BE2C (cell line): ENCODE measurements around the gene SKIC3.

Experiments
- DNase-seq: peaks from one replicate; pipeline ENCODE4 v3.0.0-alpha.2; 2020
- H3K27me3 ChIP-seq: fragments of 250-450 bp; sonication (Bioruptor Pico); 2 replicates; pipeline ENCODE4 v1.5.1; 2020; ENCODE audit warnings: mild to moderate bottlenecking
- H3K36me3 ChIP-seq: fragments of 250-450 bp; sonication (Bioruptor Pico); 2 replicates; pipeline ENCODE4 v1.5.1; 2020; ENCODE audit warnings: mild to moderate bottlenecking
- H3K4me1 ChIP-seq: fragments of 250-450 bp; sonication (Bioruptor Pico); 2 replicates; pipeline ENCODE4 v1.5.1; 2020
- H3K4me3 ChIP-seq: 2 replicates; pipeline ENCODE4 v1.5.1; 2011; ENCODE audit warnings: low read depth, low read length
- H3K9me3 ChIP-seq: fragments of 250-450 bp; sonication (Bioruptor Pico); 2 replicates; pipeline ENCODE4 v1.5.1; 2020
- CTCF ChIP-seq: IDR thresholded peaks from 2 replicates; pipeline ENCODE4 v1.5.1; 2012; ENCODE audit warnings: mild to moderate bottlenecking, low read depth, low read length

The SKIC3 gene

GRCh38 chr5:95590880-95591279, 36.1 kb upstream of the SKIC3 start:
- Histone ChIP-seq H3K9me3 (no peaks in the 10 kb centered on the region), H3K27me3 (no peaks in the 10 kb centered on the region), H3K4me3 (no peak overlapping the region)

GRCh38 chr5:95583992-95584391, 29.2 kb upstream of the SKIC3 start:
- no peaks in the 10 kb centered on the region for H3K27me3 ChIP-seq
- no peaks in the 10 kb centered on the region for H3K36me3 ChIP-seq
- no peak overlapping the region for H3K4me3 ChIP-seq
- no peak for TF ChIP-seq CTCF
- no peaks in the 10 kb centered on the region for H3K4me1 ChIP-seq
- H3K9me3 ChIP-seq: no peaks in the 10 kb centered on the region
- no peak for DNase-seq

More at GRCh38 chr5:95590880-95591279, 36.1 kb upstream of the SKIC3 start:
- Histone ChIP-seq H3K4me1 (peaks cover 4% of the 10 kb centered on the region; the same call in 1 of the 2 replicates), H3K36me3 (no peaks in the 10 kb centered on the region; the same call in 1 of the 2 replicates)
- no peak for DNase-seq
- no peak for TF ChIP-seq CTCF

GRCh38 chr5:95581576-95581975, 26.8 kb upstream of the SKIC3 start:
- no peak for TF ChIP-seq CTCF
- H3K9me3 ChIP-seq: no peaks in the 10 kb centered on the region
- H3K36me3 ChIP-seq: no peaks in the 10 kb centered on the region
- H3K4me1 ChIP-seq: no peaks in the 10 kb centered on the region
- no peaks in the 10 kb centered on the region for H3K27me3 ChIP-seq
- no peak for DNase-seq
- H3K4me3 ChIP-seq: no peak overlapping the region

- TF ChIP-seq CTCF: no peak
- peak; percentile 24 for DNase-seq
- peaks cover 8% of the 10 kb centered on the region; the same call in 1 of the 2 replicates for H3K4me1 ChIP-seq
These were observed 17.2 kb upstream of the SKIC3 start for GRCh38 chr5:95572016-95572415.

GRCh38 chr5:95565280-95565920, 10.6 kb upstream of the SKIC3 start:
- Histone ChIP-seq H3K36me3 (no peaks in the 10 kb centered on the region; the same call in 1 of the 2 replicates), H3K27me3 (no peaks in the 10 kb centered on the region), H3K9me3 (no peaks in the 10 kb centered on the region), H3K4me1 (no peaks in the 10 kb centered on the region), H3K4me3 (no peak overlapping the region)
- no peak for DNase-seq
- TF ChIP-seq CTCF: no peak

More at GRCh38 chr5:95572016-95572415, 17.2 kb upstream of the SKIC3 start:
- H3K36me3 ChIP-seq: no peaks in the 10 kb centered on the region; the same call in 1 of the 2 replicates
- no peaks in the 10 kb centered on the region for H3K9me3 ChIP-seq
- H3K27me3 ChIP-seq: no peaks in the 10 kb centered on the region
- H3K4me3 ChIP-seq: no peak overlapping the region

- Histone ChIP-seq H3K4me1 (no peaks in the 10 kb centered on the region), H3K4me3 (no peak overlapping the region), H3K9me3 (no peaks in the 10 kb centered on the region), H3K27me3 (no peaks in the 10 kb centered on the region), H3K36me3 (no peaks in the 10 kb centered on the region; the same call in 1 of the 2 replicates)
- DNase-seq: no peak
- TF ChIP-seq CTCF: no peak
These were observed 9.7 kb upstream of the SKIC3 start for GRCh38 chr5:95564450-95564849.
